GM19463 (cell line): ENCODE data around the gene RSKR.
"Not testable (repeated sequence)": the region's sequence is repeated elsewhere in the genome, so short reads cannot be mapped to it uniquely, and the experiment has no call there.

ENCODE experiments used
- ATAC-seq: cut with Tn5 transposase; IDR thresholded peaks from one replicate; pipeline ENCODE4 v1.9.1; 2021; ENCODE audit warnings: mild to moderate bottlenecking, moderate library complexity; ENCODE audit not compliant: unreplicated experiment

Gene RSKR

GRCh38 chr17:28613931-28614381 is at the start of gene RSKR:
Gene RSKR (minus strand): TSS chr17:28614185. CDS start chr17:28614161, 24 bp downstream.
- ATAC-seq, result no peak

GRCh38 chr17:28663723-28664122 is 49.7 kb upstream of the RSKR start:
- ATAC-seq, result no peak

GRCh38 chr17:28662527-28662829 is 48.5 kb upstream of the RSKR start:
- ATAC-seq, result no peak

GRCh38 chr17:28661635-28662526 is 47.9 kb upstream of the RSKR start, which contains the start of the genes SDF2 and SUPT6H:
Gene SDF2 (minus strand): TSS chr17:28661906. CDS start chr17:28661876, 30 bp downstream.
Gene SUPT6H (plus strand): TSS chr17:28662205. CDS start chr17:28673402, 11,197 bp downstream.
- ATAC-seq, result peak; percentile 85

- not testable (repeated sequence) for ATAC-seq
Observed at GRCh38 chr17:28659497-28659881, 45.5 kb upstream of the RSKR start.

- not testable (repeated sequence) for ATAC-seq
Observed at GRCh38 chr17:28658766-28659496, 44.9 kb upstream of the RSKR start.

- ATAC-seq, result not testable (repeated sequence)
Observed at GRCh38 chr17:28658342-28658741, 44.4 kb upstream of the RSKR start.

- no peak for ATAC-seq
Observed at GRCh38 chr17:28657756-28658155, 43.8 kb upstream of the RSKR start.

- ATAC-seq, result no peak
Observed at GRCh38 chr17:28655160-28655559, 41.2 kb upstream of the RSKR start.

- ATAC-seq, result no peak
Observed at GRCh38 chr17:28648698-28649097, 34.7 kb upstream of the RSKR start.

GRCh38 chr17:28646039-28646754 is 32.2 kb upstream of the RSKR start:
- ATAC-seq, result no peak

- ATAC-seq, result no peak
Observed at GRCh38 chr17:28645576-28645939, 31.6 kb upstream of the RSKR start.

GRCh38 chr17:28644787-28645575 is 31.0 kb upstream of the RSKR start, which contains the start of gene BLTP2:
Gene BLTP2 (minus strand): TSS chr17:28645158. CDS start chr17:28645056, 102 bp downstream.
- ATAC-seq, result peak; percentile 95

GRCh38 chr17:28643983-28644786 is 30.2 kb upstream of the RSKR start:
- ATAC-seq, result no peak

- no peak for ATAC-seq
Observed at GRCh38 chr17:28641579-28641978, 27.6 kb upstream of the RSKR start.

- ATAC-seq, result no peak
Observed at GRCh38 chr17:28635506-28635905, 21.5 kb upstream of the RSKR start.

GRCh38 chr17:28634206-28634865 is 20.4 kb upstream of the RSKR start:
- no peak for ATAC-seq

GRCh38 chr17:28626818-28627217 is 12.8 kb upstream of the RSKR start:
- no peak for ATAC-seq

- ATAC-seq, result no peak
Observed at GRCh38 chr17:28624148-28624547, 10.2 kb upstream of the RSKR start.
